Epithelial cell of proximal tubule (primary cell): Measurements from ENCODE around the gene KLHL29. TPM values are rescaled to one million over a fixed set of nuclear protein-coding genes. Genes with fewer than 3 reads are reported as not detected.

ENCODE experiments used
- DNase-seq: peaks from one replicate; pipeline ENCODE4 v3.0.0-alpha.2; 2011; ENCODE audit warnings: low read depth
- H3K4me3 ChIP-seq: 2 replicates; pipeline ENCODE4 v1.5.1; 2011; ENCODE audit warnings: low read depth, mild to moderate bottlenecking, low read length
- CTCF ChIP-seq: conservative IDR thresholded peaks from 2 replicates; pipeline ENCODE4 v1.5.1; 2012; ENCODE audit warnings: low read depth, mild to moderate bottlenecking, low read length
- total RNA-seq: library from RNA; depleted of rRNA; stranded (reverse); fragments of >200 nt; gene quantifications from 2 replicates; pipeline ENCODE4 v1.2.3, GENCODE V29; 2015

The KLHL29 gene
- total RNA-seq, 1 donor from 2014 or later = 12.0 TPM

DNA sequence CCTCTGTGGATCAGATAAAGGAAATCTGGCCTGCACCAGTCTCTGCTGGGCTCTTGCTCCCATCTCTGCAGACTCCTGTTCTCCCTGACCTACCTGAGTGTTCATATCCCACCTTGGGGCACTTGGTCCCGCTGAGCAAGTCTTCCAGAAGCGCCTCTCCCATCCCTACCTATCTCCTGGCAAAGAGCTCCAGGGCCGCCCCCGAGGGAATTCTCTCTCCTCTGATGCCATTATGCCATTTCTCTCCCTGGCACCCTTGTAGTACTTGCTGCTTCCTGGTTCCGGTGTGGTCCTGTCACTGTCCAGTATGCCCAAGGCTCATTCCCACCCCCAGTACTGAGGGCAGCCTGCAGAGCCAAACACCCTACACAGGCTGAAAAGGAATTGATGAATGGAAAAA, 99.8 kb downstream of the KLHL29 start:
- TF ChIP-seq CTCF = no peak
- DNase-seq = no peak
- no peak overlapping the region for H3K4me3 ChIP-seq

DNA sequence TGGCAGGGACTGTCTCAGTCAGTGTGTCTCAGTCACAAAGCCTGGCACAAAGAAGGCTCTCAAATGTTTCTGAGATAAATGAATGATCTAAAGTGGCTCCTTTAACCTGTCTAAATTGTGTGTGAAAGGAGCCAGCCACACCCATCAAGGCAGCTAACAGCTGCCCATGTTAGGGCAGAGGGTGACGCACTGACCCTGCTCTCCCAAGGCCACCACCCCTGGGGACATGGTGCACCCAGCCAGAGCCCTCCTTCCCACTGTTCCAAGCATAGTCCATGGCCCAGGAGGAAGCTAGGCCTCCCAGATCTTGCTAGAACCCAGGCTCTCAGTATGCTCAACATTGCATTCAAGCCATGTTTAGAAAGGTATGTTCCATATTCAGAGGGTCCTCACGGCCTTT, 100.3 kb downstream of the KLHL29 start:
- H3K4me3 ChIP-seq = no peak overlapping the region
- DNase-seq = no peak
- TF ChIP-seq CTCF = no peak

DNA sequence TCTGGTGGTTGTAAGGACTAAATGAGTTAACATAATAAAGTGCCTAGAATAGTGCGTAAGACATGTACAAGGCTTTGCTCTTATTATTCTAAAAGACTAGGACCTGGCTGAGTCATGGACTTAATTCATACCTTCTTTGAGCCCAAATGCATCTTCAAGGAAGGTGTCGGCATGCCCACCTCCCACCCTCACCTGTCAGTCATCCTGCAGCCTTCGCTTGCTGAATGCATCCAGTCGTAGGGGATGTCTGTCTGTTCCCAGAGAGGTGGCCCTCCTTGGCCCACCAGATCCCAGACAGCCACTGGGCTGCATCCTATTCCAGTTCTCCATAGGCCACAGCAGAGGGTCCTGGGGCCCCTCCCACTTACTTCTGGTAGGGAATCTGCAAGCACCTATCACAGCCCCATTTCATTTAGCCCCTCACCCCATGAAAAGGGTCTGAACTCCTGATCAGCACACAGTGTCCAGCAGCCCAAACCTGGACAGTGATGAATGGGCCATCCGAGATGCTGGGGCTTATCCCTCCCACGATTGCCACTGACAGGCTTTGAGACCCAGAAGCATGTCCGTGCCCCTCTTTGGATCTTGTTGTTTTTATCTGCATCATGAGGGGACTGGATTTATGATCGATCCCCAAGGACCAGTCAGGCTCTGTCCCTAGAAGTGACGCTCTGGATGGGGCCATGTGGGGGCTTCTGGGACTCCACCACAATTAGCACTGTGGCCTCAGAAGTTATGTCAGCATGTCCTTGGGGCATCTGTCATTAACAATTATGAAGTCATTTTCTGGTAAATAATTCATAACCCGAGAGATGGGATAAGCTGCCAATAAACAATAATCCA, 101.1 kb downstream of the KLHL29 start:
- no peak for DNase-seq
- no peak for TF ChIP-seq CTCF
- H3K4me3 ChIP-seq = no peak overlapping the region

- peak; percentile 4 for TF ChIP-seq CTCF
- DNase-seq = peak; percentile 33
- H3K4me3 ChIP-seq = no peak overlapping the region
These were observed 101.7 kb downstream of the KLHL29 start for GRCh38 chr2:23486684-23487075.

DNA sequence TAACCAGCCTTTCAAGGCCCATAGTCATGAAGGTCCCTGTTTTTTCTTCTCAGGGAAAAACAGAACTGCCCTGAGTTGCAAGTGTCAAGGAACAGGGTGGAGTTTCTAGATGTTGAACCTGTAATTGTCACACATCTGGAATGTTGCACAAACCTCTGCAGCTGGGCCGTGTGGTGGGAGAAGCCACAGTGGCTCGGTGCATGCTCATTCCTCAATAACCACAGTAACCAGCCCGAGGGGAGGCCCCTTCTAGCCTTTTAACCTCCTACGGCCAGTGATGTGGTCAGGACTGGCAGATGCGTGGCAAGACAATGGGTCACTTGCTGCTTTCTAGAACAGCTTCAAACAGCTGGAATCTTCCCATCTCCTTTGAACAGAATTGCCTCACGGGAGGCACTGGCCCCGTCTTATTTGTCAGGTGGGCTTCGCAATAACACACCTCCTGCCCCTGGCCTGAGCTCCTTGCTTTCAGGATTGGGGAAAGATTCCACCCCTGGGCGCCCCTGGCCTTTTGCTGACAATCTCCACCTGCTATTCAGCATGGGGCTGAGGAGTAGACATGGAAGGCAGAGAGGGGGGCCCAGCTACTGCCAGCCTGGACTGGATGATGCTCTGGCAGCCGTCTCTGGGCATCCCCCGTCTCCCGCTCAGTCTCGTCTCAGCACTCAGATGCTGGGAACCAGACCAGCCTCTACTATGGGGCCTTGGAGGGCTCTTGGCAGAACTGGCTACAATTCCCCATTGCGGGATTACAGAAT, 102.9 kb downstream of the KLHL29 start:
- no peak overlapping the region for H3K4me3 ChIP-seq
- DNase-seq = no peak
- TF ChIP-seq CTCF = no peak

GRCh38 chr2:23488584-23488983, 103.6 kb downstream of the KLHL29 start:
- DNase-seq = no peak
- no peak overlapping the region for H3K4me3 ChIP-seq
- no peak for TF ChIP-seq CTCF
